Stimulated activated CD8-positive, alpha-beta memory T cell treated with anti-CD3 and anti-CD28 coated beads, Interleukin-2, amount 100 ng/mL, for 48 hours (primary cell): ENCODE data around the gene EMC1.
"Not testable (repeated sequence)": the region's sequence is repeated elsewhere in the genome, so short reads cannot be mapped to it uniquely, and the experiment has no call there.

Source experiments
- DNase-seq, 2 donors: peaks; one replicate each; pipeline ENCODE4 v3.0.0-alpha.2; 2020; ENCODE audit warnings: low read depth in 2 of 2

Gene EMC1

DNA sequence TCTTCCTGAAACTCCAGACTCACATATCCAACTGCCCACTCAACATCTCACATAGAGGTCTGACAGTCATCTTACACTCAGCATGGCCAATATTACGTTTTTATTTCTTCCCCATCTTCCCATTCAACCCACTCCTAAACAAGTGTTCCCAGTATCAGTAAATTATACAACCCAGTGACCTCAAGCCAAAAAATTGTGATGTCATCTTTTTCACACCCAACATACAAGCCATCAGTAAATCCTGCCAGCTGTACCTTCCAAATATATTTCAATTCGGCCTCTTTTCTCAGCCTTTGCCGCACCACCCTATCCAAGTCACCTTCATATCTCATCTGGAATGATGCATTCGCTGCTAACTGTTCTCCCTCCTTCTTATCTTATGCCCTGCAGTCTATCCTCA lies 60.9 kb downstream of the EMC1 start:
- DNase-seq: no peak

DNA sequence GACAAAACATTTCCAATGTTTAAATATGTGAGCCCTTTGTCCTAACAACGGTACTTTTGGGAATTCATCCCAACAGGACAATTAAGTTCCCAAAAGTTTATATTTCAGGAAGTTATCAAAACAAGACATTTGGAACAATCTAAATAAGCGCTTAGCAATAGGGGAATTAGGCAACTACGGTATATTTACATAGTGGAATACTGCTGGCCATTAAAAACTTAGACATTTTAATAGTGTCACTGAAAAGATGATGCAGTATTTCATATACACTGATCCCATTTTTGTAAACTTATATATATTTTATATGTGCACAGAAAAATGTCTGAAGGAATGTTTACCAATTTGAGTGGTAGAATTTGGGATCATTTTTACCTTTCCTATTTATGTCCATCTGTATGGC lies 62.1 kb downstream of the EMC1 start:
- DNase-seq: no peak

DNA sequence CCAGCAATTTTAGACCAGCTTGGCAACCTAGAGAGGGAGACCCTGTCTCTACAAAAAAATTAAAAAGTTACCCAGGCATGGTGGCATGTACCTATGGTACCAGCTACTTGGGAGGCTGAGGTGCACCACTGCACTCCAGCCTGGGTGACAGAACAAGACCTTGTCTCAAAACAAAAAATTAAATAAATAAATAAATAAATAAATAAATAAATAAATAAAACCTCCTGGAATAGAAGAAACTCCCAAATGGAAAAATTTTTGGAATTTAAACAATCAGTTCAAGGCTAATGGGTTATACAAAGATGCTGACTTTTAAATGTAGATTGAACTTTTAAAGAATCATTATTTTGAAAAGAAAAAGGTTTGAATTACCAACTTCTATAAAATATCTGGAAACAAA lies 63.5 kb downstream of the EMC1 start:
- no peak for DNase-seq

DNA sequence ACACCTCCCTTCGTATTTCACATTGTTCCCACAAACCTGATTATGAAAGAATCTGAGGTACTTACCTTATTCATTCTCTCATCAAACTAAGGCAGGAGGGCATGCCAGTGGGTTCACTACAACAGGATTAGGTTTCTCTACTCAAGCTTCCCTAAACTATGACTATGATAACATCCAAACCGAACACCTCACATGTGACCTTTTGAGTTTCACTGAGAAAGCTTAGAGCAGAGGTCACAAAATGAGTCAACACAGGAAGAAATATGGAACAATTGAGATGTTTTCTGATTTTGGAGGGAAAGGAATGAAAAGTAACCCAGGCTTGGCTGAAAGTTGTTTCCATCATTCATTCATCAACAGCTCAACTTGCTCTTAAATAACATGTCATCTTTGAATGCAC lies 65.3 kb downstream of the EMC1 start:
- no peak for DNase-seq

DNA sequence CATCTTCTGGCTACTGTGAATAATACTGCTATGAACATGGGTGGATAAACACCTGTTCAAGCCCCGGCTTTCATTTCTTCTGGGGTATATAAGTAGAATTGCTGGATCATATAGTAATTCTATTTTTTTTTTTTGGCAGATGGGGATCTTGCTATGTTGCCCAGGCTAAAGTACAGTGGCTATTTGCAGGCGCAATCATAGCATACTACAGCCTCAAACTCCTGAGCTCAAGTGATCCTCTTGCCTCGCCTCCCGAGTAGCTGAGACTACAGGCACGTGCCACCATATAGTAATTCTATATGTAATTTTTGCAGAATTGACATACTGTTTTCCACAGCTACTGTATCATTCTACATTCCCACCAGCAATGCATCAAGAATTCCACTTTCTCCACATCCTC lies 69.1 kb downstream of the EMC1 start:
- DNase-seq: no peak

DNA sequence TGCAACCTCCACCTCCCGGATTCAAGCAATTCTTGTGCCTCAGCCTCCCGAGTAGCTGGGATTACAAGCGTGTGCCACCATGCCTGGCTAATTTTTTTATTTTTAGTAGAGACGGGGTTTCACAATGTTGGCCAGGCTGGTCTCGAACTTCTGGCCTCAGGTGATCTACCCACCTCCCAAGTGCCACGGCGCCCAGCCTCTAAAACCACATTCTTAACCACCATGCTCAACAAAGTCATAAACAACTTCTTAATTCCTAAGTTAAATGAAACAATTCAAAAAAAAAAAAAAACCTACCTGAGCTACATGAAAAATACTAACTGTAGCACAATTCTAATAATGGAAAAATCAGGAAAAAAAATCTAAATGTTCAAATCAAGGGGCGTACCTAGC lies 71.1 kb downstream of the EMC1 start:
- DNase-seq: not testable (repeated sequence)

DNA sequence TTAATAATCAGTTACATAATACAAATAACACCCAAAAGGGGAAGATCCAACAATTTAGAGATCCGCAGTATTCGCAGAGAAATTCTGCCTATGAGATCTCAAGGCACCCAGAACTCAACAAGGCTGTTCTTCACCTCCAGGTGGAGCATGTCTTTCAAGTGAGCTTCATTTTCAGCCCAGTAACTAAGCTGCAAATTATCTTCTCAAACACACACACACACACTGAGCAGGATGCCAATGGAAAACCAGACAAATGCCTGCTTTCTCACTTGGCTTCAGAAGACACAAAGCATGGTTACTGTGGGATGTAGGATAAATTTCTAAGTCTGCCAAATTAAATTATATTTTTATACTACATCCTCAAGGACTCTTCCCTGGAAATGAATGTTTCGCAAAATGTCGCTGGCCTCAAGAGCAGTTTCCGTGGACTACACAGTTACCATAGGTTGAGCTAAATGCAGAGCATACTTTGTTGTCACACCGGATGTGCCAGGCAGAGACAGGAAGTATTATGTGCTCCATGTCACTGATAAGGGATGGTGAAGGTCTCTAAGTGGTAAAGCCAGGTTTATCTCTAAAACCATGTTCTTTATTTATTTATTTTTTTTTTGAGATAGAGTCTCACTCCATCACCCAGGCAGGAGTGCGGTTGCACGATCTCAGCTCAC lies 71.6 kb downstream of the EMC1 start:
- DNase-seq: no peak

DNA sequence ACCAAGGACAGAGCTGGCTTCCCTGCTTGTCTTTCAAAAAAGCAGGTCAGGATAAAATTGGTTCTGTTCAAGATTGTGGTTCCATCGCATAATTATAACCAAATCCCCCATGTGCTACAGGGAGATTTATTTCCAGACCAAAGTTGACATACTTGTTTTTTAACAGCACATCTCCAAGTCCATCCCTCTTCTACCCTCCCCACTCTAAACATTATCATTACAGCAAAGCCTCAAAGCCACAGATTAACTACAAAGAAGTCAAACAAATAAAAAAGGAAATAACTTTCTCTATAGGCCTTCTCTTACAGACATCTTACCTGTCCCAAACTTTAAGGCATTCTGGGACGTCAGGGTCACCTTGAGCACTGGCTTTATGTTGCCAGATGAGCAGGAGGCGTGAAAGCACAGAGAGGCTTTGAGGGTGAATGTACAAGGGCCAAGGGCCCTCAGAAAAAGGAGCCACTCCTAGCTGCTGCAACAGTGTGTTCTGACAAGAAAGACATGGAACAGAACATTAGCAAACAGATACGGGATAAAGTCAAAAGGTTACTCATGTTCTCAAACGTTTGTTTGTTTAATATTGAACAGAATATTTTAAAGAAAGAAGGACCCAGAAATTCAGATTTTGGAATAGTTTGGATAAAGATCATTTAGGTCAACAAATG lies 72.5 kb downstream of the EMC1 start:
- no peak for DNase-seq

DNA sequence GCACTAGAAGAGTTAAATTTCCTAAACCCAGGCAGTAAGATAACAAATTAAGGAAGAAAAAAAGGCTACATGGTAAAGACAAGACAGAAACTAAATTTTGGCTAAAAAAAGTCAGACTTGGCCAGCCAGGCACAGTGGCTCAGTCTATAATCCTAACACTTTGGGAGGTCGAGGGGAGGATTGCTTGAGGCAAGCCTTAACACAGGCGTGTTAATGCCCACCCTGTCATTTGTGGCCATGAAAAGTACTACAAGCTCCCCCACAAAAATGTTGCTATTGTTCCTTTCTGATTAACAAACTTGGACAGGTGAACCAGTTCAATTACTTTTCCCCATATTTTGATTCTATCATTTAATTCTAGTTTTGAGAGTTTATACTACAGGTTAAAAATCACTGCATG lies 73.5 kb downstream of the EMC1 start:
- no peak for DNase-seq

DNA sequence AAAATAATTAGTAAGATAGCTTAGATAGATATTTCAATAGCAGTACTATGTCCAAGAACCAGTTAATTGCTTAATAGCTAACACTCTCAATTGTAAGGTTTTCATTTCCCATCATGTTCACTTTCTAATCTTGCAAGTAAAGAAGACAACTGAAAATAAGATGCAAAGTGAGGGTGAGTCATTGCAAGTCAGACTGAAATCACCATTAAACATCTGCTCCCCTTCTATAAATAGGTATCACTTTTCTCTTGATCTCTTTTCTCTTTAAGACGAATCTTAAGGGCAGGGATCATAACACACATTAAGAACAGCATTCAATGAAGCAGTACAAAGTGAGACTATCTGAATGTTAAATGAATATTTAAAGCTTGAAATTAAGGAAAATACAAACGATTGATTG lies 81.7 kb downstream of the EMC1 start:
- DNase-seq: no peak

DNA sequence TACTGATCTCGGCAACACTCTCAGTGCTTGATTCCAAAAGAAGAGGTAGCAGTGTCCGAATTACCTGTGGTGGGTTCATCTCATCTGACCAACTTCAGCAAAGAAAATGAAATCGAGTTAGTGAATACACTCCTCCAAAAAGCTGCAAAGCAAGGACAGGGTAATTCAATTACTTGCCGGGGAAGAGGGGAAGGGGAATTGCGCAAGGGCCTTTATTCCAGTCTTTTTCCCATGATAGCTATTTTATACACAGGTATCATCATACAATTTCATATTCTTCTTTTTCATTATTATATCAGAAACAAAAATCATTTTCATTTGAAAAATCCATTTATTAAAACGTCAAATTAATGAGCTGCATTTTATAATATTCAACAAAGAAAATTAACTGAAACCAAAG lies 84.2 kb downstream of the EMC1 start:
- DNase-seq: no peak

DNA sequence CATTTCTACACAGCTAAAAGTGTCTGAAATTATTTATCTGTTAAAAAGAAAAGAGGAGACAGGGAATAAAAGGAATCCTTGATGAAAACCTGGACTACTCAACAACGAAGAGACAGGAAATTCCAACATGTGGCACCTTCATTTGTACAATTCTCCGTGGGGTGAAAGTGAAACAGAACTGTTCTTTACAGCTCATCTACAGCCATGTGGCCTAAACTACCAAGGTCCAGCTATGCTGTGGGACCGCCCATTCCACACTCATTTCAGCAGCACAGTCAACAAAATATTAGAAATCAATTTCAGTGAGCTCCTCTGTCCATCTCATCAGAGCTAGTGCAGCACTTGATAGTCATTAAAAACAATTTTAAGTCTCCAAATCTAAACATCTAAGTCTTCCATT lies 85.3 kb downstream of the EMC1 start:
- no peak for DNase-seq
